Neutrophil (primary cell): Measurements from ENCODE around the gene FAM9C.
A peak's percentile ranks its signal among the peaks of the same experiment; 100 is the strongest.

Source experiments
- H3K27ac ChIP-seq: fragments of 200-600 bp; sonication (generic); 2 replicates; pipeline ENCODE4 v1.5.1; 2016; ENCODE audit warnings: mild to moderate bottlenecking, moderate library complexity
- H3K27me3 ChIP-seq: fragments of 200-600 bp; sonication (generic); 2 replicates; pipeline ENCODE4 v1.6.0; 2016; ENCODE audit warnings: mild to moderate bottlenecking
- H3K36me3 ChIP-seq: fragments of 200-600 bp; sonication (generic); 2 replicates; pipeline ENCODE4 v1.5.1; 2017
- H3K4me1 ChIP-seq, 2 experiments: fragments of 200-600 bp in 1 of 2; sonication (generic) in 1 of 2; 1 replicate in 1 of 2; 2 replicates in 1 of 2; pipeline versions ENCODE4 v1.5.1 to v1.6.1; 2013 to 2016; ENCODE audit warnings: low read depth in 1 of 2, low read length in 1 of 2, mild to moderate bottlenecking in 1 of 2, moderate library complexity in 1 of 2; ENCODE audit not compliant: control insufficient read depth in 1 of 2, insufficient read depth in 1 of 2
- H3K4me3 ChIP-seq, 2 experiments: fragments of 200-600 bp in 1 of 2; sonication (generic) in 1 of 2; 1 replicate in 1 of 2; 2 replicates in 1 of 2; pipeline ENCODE4 v1.5.1; 2013 to 2016; ENCODE audit warnings: low read depth in 1 of 2, low read length in 1 of 2, mild to moderate bottlenecking in 1 of 2, moderate library complexity in 1 of 2
- H3K9me3 ChIP-seq: fragments of 200-600 bp; sonication (generic); 2 replicates; pipeline ENCODE4 v1.5.1; 2016
- CTCF ChIP-seq: fragments of 200-600 bp; sonication (generic); IDR thresholded peaks from 2 replicates; pipeline ENCODE4 v1.5.1; 2016; ENCODE audit warnings: antibody characterized with exemption

Gene FAM9C

GRCh38 chrX:13043138-13043537 is 1.3 kb downstream of the FAM9C start:
- no peak for TF ChIP-seq CTCF
- Histone ChIP-seq H3K27me3 (no peaks in the 10 kb centered on the region), H3K27ac (peak overlapping the region; percentile 36), H3K9me3 (no peaks in the 10 kb centered on the region), H3K4me1 (peaks cover 33 to 44% of the 10 kb centered on the region in 2 experiments), H3K4me3 (no peak overlapping the region), H3K36me3 (no peaks in the 10 kb centered on the region)

GRCh38 chrX:13036896-13037295 is 7.5 kb downstream of the FAM9C start:
- no peak overlapping the region for H3K4me3 ChIP-seq
- H3K9me3 ChIP-seq = no peaks in the 10 kb centered on the region
- H3K27ac ChIP-seq = no peak overlapping the region
- no peaks in the 10 kb centered on the region for H3K4me1 ChIP-seq
- H3K36me3 ChIP-seq = no peaks in the 10 kb centered on the region
- TF ChIP-seq CTCF = no peak
- H3K27me3 ChIP-seq = no peaks in the 10 kb centered on the region

GRCh38 chrX:13033193-13033592 is 11.2 kb downstream of the FAM9C start:
- Histone ChIP-seq H3K4me3 (no peak overlapping the region), H3K27ac (no peak overlapping the region), H3K4me1 (peaks cover 5 to 12% of the 10 kb centered on the region in 2 experiments), H3K36me3 (no peaks in the 10 kb centered on the region), H3K9me3 (no peaks in the 10 kb centered on the region), H3K27me3 (no peaks in the 10 kb centered on the region)
- no peak for TF ChIP-seq CTCF

- Histone ChIP-seq H3K4me3 (no peak overlapping the region), H3K27me3 (no peaks in the 10 kb centered on the region), H3K27ac (no peak overlapping the region), H3K9me3 (no peaks in the 10 kb centered on the region), H3K36me3 (no peaks in the 10 kb centered on the region), H3K4me1 (peaks cover 5 to 12% of the 10 kb centered on the region in 2 experiments)
- no peak for TF ChIP-seq CTCF
Observed at GRCh38 chrX:13029887-13030771, 14.3 kb downstream of the FAM9C start.

GRCh38 chrX:13029637-13029886 is 14.9 kb downstream of the FAM9C start:
- Histone ChIP-seq H3K4me1 (peaks cover 5 to 12% of the 10 kb centered on the region in 2 experiments), H3K4me3 (no peak overlapping the region), H3K27me3 (no peaks in the 10 kb centered on the region), H3K27ac (peak overlapping the region; percentile 33), H3K9me3 (no peaks in the 10 kb centered on the region), H3K36me3 (no peaks in the 10 kb centered on the region)
- TF ChIP-seq CTCF = no peak
